Spleen (tissue), 11 donors: ENCODE measurements around the gene RBM8A. TPM values are rescaled to one million over a fixed set of nuclear protein-coding genes. Genes with fewer than 3 reads are reported as not detected.

Experiments used
- DNase-seq: peaks from one replicate; pipeline ENCODE4 v3.0.0-alpha.2; 2020
- H3K27ac ChIP-seq, 8 donors: fragments of 200-600 bp; sonication (generic) in 7 of 8; 1 replicate in 4 of 8; 2 replicates in 4 of 8; pipeline versions ENCODE4 v1.5.0 to v1.8.0; 2016 to 2021; ENCODE audit warnings: inconsistent platforms in 4 of 8, mild to moderate bottlenecking in 4 of 8, moderate library complexity in 1 of 8
- H3K27me3 ChIP-seq, 7 donors: fragments of 200-600 bp; sonication (generic) in 6 of 7; replicated peaks in 1 of 7; 1 replicate in 4 of 7; 2 replicates in 3 of 7; pipeline versions ENCODE4 v1.5.0 to v1.8.0; 2016 to 2021; ENCODE audit warnings: inconsistent platforms in 3 of 7, mild to moderate bottlenecking in 1 of 7
- H3K36me3 ChIP-seq, 6 donors: fragments of 200-600 bp; sonication (generic) in 5 of 6; 1 replicate in 4 of 6; 2 replicates in 2 of 6; pipeline versions ENCODE4 v1.5.0 to v1.8.0; 2016 to 2021; ENCODE audit warnings: inconsistent platforms in 2 of 6
- H3K4me1 ChIP-seq, 6 donors: fragments of 200-600 bp; sonication (generic) in 5 of 6; 1 replicate in 3 of 6; 2 replicates in 3 of 6; pipeline versions ENCODE4 v1.5.0 to v1.8.0; 2016 to 2021; ENCODE audit warnings: inconsistent platforms in 3 of 6
- H3K4me3 ChIP-seq, 8 donors: fragments of 200-600 bp; sonication (generic) in 7 of 8; 1 replicate in 4 of 8; 2 replicates in 4 of 8; pipeline versions ENCODE4 v1.5.0 to v1.8.0; 2016 to 2021; ENCODE audit warnings: inconsistent platforms in 4 of 8, mild to moderate bottlenecking in 4 of 8, moderate library complexity in 2 of 8
- H3K9me3 ChIP-seq, 8 donors: fragments of 200-600 bp; sonication (generic) in 7 of 8; 1 replicate in 4 of 8; 2 replicates in 4 of 8; pipeline versions ENCODE4 v1.5.0 to v1.8.0; 2016 to 2021; ENCODE audit warnings: inconsistent platforms in 4 of 8
- CTCF ChIP-seq, 11 experiments: fragments of 200-600 bp in 7 of 11; fragments of 450-650 bp in 4 of 11; sonication (generic) in 4 of 11; IDR thresholded peaks in 8 of 11; conservative IDR thresholded peaks in 3 of 11; 1 replicate in 7 of 11; 2 replicates in 4 of 11; pipeline versions ENCODE4 v1.4.0 to v1.8.0; 2016 to 2021; ENCODE audit warnings: antibody characterized with exemption in 11 of 11, inconsistent platforms in 4 of 11, mild to moderate bottlenecking in 1 of 11
- POLR2A ChIP-seq, 3 donors: fragments of 450-650 bp; IDR thresholded peaks; one replicate each; pipeline ENCODE4 v1.5.1; 2017; ENCODE audit warnings: antibody characterized with exemption in 3 of 3, mild to moderate bottlenecking in 1 of 3
- POLR2AphosphoS5 ChIP-seq, 3 donors: sonication (generic); formaldehyde crosslinking; IDR thresholded peaks; one replicate each; pipeline ENCODE4 v1.5.1; 2017; ENCODE audit warnings: antibody characterized with exemption in 3 of 3
- WGBS, 5 donors: extraction: QIAGEN DNeasy Blood & Tissue Kit in 3 of 5; methylation state at CpG; one replicate each; pipeline versions ENCODE4 v1.1.5 to v1.1.7; 2013 to 2018; 5-methylcytosine and 5-hydroxymethylcytosine counted together
- intact Hi-C: fragments of 100-400 bp; cut with DNase I; formaldehyde crosslinking; loops from one replicate; pipeline ENCODE4 v1.15.0; 2023; ENCODE audit warnings: low total_unique reads
- polyA plus RNA-seq, 3 donors: library from polyadenylated mRNA; stranded (reverse); fragments of 200-250 nt; gene quantifications; one replicate each; pipeline ENCODE4 v1.2.1, GENCODE V29; 2013
- total RNA-seq, 7 donors: library from RNA; depleted of rRNA in 3 of 7; stranded (reverse); fragments of >200 nt in 3 of 7; fragmentation: NEBNext Ultra II Directional in 4 of 7; extraction: Animal tissue kit (Norgen Biotek cat#: 25700) in 4 of 7; gene quantifications; one replicate each; pipeline versions ENCODE4 v1.1.0 to v1.2.1, GENCODE V29; 2016 to 2021
- donor health status: healthy with polysubstance abuse.
- donor health status: DM: no; HTN: no; CAD: no; lungs with moderate emphysema.
- donor health status: DM: no; HTN: no; CAD: no.
- donor health status: Bipolar disorder and iron deficiency.
- donor health status: healthy.
- donor health status: DM: no; HTN: no; CAD: no.
- donor health status: DM: yes; HTN: yes; CAD: no.

The RBM8A gene
- total and polyA plus RNA-seq, 10 donors = 87.0 to 187 (median 118) TPM

DNA sequence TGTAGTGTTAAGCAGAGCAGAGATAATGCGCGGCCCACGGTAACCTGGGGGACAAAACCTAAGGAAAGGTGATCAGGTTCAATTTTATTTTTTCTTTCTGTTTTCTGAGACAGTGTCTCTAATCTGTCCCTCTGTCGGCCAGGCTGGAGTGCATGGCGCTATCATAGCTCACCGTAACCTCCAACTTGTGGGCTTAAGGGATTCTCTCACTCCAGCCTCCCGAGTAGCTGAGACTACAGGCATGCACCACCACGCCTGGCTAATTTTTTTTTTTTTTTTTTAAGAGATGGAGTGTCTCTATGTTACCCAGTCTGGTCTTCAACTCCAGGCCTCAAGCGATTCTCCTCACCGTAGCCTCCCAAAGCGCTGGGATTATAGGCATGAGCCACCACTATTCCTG, 40.9 kb downstream of the RBM8A start:
- peak overlapping the region in 7 of 8 donors; percentile 59 to 87 (median 84) for H3K4me3 ChIP-seq
- WGBS, 5 donors = 46 to 53% (median 51%) methylated on average over 11 of the region's 11 CpGs
- intact Hi-C loops = no loop called here
- no peaks in the 10 kb centered on the region for H3K9me3 ChIP-seq
- peak overlapping the region in 1 of 8 donors; percentile 81 for H3K27ac ChIP-seq
- no peaks in the 10 kb centered on the region for H3K36me3 ChIP-seq
- peaks cover 0 to 24% (median 0%) of the 10 kb centered on the region in 7 donors for H3K27me3 ChIP-seq
- DNase-seq = no peak
- H3K4me1 ChIP-seq = peaks cover 3 to 32% (median 19%) of the 10 kb centered on the region in 6 donors
- TF ChIP-seq CTCF (IDR thresholded peaks at IDR 0.05 in 8 of 11, conservative IDR thresholded peaks at IDR 0.05 in 3 of 11) (no peak), POLR2A (IDR thresholded peaks at IDR 0.05) (no peak), POLR2AphosphoS5 (IDR thresholded peaks at IDR 0.05) (no peak)

- peak in 2 of 3 donors; percentile 37 to 49 for TF ChIP-seq POLR2AphosphoS5 (IDR thresholded peaks at IDR 0.05)
- TF ChIP-seq CTCF (IDR thresholded peaks at IDR 0.05 in 8 of 11, conservative IDR thresholded peaks at IDR 0.05 in 3 of 11) = no peak
- 1 to 4% (median 1%) methylated on average over 33 to 36 of the region's 36 CpGs for WGBS, 5 donors
- Histone ChIP-seq H3K4me3 (peak within 1 kb of the TSS; percentile 59 to 87 (median 84)), H3K9me3 (no peaks in the 10 kb centered on the region), H3K27me3 (peaks cover 0 to 24% (median 0%) of the 10 kb centered on the region in 7 donors), H3K36me3 (no peaks in the 10 kb centered on the region), H3K4me1 (peaks cover 0 to 27% (median 15%) of the 10 kb centered on the region in 6 donors), H3K27ac (peak within 1 kb of the TSS in 3 of 8 donors; percentile 36 to 81 (median 58))
- peak; percentile 98 for DNase-seq
- intact Hi-C loops = no loop called here
Observed at GRCh38 chr1:145885738-145886287, 41.5 kb downstream of the RBM8A start, which contains the start of gene ANKRD35. Gene ANKRD35, minus strand, starts transcription at chr1:145885866. Its CDS starts 108 bp downstream, at chr1:145885758.

DNA sequence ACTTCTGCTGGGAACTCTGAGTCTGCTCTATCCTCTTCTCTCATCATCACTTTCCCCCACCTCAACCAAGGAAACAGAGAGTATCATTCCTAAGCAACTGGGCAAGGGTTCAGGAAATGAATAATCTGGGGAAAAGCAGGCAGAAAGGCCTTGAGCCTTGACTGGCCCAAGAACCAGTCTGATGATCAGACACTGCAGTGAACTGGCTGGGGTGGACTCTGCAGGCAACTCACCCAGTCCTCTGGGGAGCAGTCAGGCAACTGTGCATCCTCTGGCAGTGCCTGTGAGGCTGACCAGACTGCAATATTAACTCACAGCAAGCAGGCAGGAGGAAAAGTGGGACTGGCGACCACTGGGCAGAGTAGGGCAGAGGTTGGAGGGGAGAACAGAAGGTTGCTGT, 42.6 kb downstream of the RBM8A start:
- no peak for DNase-seq
- peaks cover 0 to 27% (median 15%) of the 10 kb centered on the region in 6 donors for H3K4me1 ChIP-seq
- no peak overlapping the region for H3K4me3 ChIP-seq
- no peaks in the 10 kb centered on the region for H3K9me3 ChIP-seq
- TF ChIP-seq POLR2AphosphoS5 (IDR thresholded peaks at IDR 0.05) (no peak), CTCF (IDR thresholded peaks at IDR 0.05 in 8 of 11, conservative IDR thresholded peaks at IDR 0.05 in 3 of 11) (no peak), POLR2A (IDR thresholded peaks at IDR 0.05) (no peak)
- no peak overlapping the region for H3K27ac ChIP-seq
- whole genome bisulfite sequencing, 5 donors = 75 to 96% (median 81%) methylated on average over 1 of the region's 1 CpG
- no peaks in the 10 kb centered on the region for H3K36me3 ChIP-seq
- intact Hi-C loops = no loop called here
- H3K27me3 ChIP-seq = peaks cover 0 to 24% (median 0%) of the 10 kb centered on the region in 7 donors

- 53 to 63% (median 60%) methylated on average over 5 of the region's 5 CpGs for WGBS, 5 donors
- intact Hi-C loops = no loop called here
Observed at GRCh38 chr1:145879775-145880174, 47.5 kb downstream of the RBM8A start.

More at GRCh38 chr1:145879775-145880174, 47.5 kb downstream of the RBM8A start:
- no peak overlapping the region for H3K27ac ChIP-seq
- H3K4me1 ChIP-seq = peaks cover 0 to 3% (median 0%) of the 10 kb centered on the region in 6 donors
- DNase-seq = no peak
- H3K36me3 ChIP-seq = no peaks in the 10 kb centered on the region
- TF ChIP-seq POLR2A (IDR thresholded peaks at IDR 0.05) (no peak), POLR2AphosphoS5 (IDR thresholded peaks at IDR 0.05) (no peak), CTCF (IDR thresholded peaks at IDR 0.05 in 8 of 11, conservative IDR thresholded peaks at IDR 0.05 in 3 of 11) (no peak)
- no peaks in the 10 kb centered on the region for H3K9me3 ChIP-seq
- no peak overlapping the region for H3K4me3 ChIP-seq
- H3K27me3 ChIP-seq = peaks cover 0 to 23% (median 0%) of the 10 kb centered on the region in 7 donors
